Caco-2 (cell line): ENCODE results near the gene CHST9. TPM values are rescaled to one million over a fixed set of nuclear protein-coding genes. Genes with fewer than 3 reads are reported as not detected.

ENCODE experiments used
- BruUV-seq: library from RNA; stranded (reverse); fragments of 400-500 nt; replicated peaks from 2 replicates; lab custom pipeline; 2021; lab: Mats Ljungman, UMichigan
- CTCF ChIA-PET: fragments of 300-600 bp; sonication (Branson Sonifier 250); formaldehyde crosslinking; loops from one replicate; lab custom pipeline; 2022; ENCODE audit warnings: antibody characterized with exemption; lab: Charles Lee
- POLR2A ChIA-PET: fragments of 300-600 bp; sonication (Branson Sonifier 250); formaldehyde crosslinking; loops from one replicate; lab custom pipeline; 2022; ENCODE audit warnings: antibody characterized with exemption; lab: Charles Lee
- DNase-seq, 2 experiments: peaks; one replicate each; pipeline versions ENCODE4 v3.0.0 to v3.0.0-alpha.2; 2020 to 2022
- H3K27me3 ChIP-seq: replicated peaks from 2 replicates; pipeline ENCODE4 v1.6.0; 2011; ENCODE audit warnings: low read length; ENCODE audit not compliant: control insufficient read depth, insufficient read depth
- H3K36me3 ChIP-seq: 2 replicates; pipeline ENCODE4 v1.5.1; 2011; ENCODE audit warnings: low read length; ENCODE audit not compliant: control insufficient read depth, insufficient read depth
- H3K4me1 ChIP-seq: fragments of 250-450 bp; sonication (Bioruptor Pico); 2 replicates; pipeline ENCODE4 v1.5.1; 2020; ENCODE audit warnings: mild to moderate bottlenecking
- H3K4me3 ChIP-seq: 2 replicates; pipeline ENCODE4 v1.5.1; 2011; ENCODE audit warnings: low read depth, mild to moderate bottlenecking, control low read depth, low read length
- H3K9me3 ChIP-seq: fragments of 250-450 bp; sonication (Bioruptor Pico); 2 replicates; pipeline ENCODE4 v1.5.1; 2020; ENCODE audit warnings: mild to moderate bottlenecking, moderate library complexity
- H3K27ac Mint-ChIP-seq: one replicate; pipeline ENCODE4 v1.8.0; 2022; ENCODE audit warnings: mixed read lengths; ENCODE audit not compliant: unreplicated experiment
- H3K27me3 Mint-ChIP-seq: one replicate; pipeline ENCODE4 v1.8.0; 2022; ENCODE audit warnings: mixed read lengths; ENCODE audit not compliant: insufficient read depth, unreplicated experiment
- H3K36me3 Mint-ChIP-seq: one replicate; pipeline ENCODE4 v1.8.0; 2022; ENCODE audit warnings: mild to moderate bottlenecking, mixed read lengths; ENCODE audit not compliant: insufficient read depth, unreplicated experiment
- H3K4me1 Mint-ChIP-seq: one replicate; pipeline ENCODE4 v1.8.0; 2022; ENCODE audit warnings: low read depth, mixed read lengths; ENCODE audit not compliant: unreplicated experiment
- H3K4me3 Mint-ChIP-seq: one replicate; pipeline ENCODE4 v1.8.0; 2022; ENCODE audit warnings: mild to moderate bottlenecking, moderate library complexity, mixed read lengths; ENCODE audit not compliant: unreplicated experiment
- H3K9me3 Mint-ChIP-seq: one replicate; pipeline ENCODE4 v1.8.0; 2022; ENCODE audit warnings: mixed read lengths; ENCODE audit not compliant: unreplicated experiment
- CTCF ChIP-seq, 2 experiments: fragments of 200-600 bp in 1 of 2; IDR thresholded peaks; 1 replicate in 1 of 2; 2 replicates in 1 of 2; pipeline versions ENCODE4 v1.5.1 to v1.8.0; 2011 to 2022; ENCODE audit warnings: antibody characterized with exemption in 1 of 2, control low read depth in 1 of 2, inconsistent platforms in 1 of 2, low read depth in 1 of 2, low read length in 1 of 2, mild to moderate bottlenecking in 1 of 2, moderate library complexity in 1 of 2; ENCODE audit not compliant: insufficient read depth in 1 of 2, severe bottlenecking in 1 of 2, unreplicated experiment in 1 of 2
- intact Hi-C: fragments of 100-400 bp; cut with micrococcal nuclease; formaldehyde crosslinking; loops from one replicate; pipeline ENCODE4 v1.10.0; 2022; ENCODE audit not compliant: unreplicated experiment
- total RNA-seq: library from RNA; stranded (reverse); gene quantifications from 2 replicates; pipeline ENCODE4 v1.2.3, GENCODE V29; 2022

The CHST9 gene
- total RNA-seq, 1 experiment from 2014 or later = 26.5 TPM

GRCh38 chr18:27114842-27115241 is 70.3 kb downstream of the CHST9 start:
- no peak overlapping the region for H3K4me3 Mint-ChIP-seq

GRCh38 chr18:27113358-27113757 is 71.8 kb downstream of the CHST9 start:
- no peak overlapping the region for H3K27ac Mint-ChIP-seq
- intact Hi-C loops = no loop called here
- no peak overlapping the region for H3K4me3 Mint-ChIP-seq
- H3K4me3 ChIP-seq = no peak overlapping the region
- H3K36me3 Mint-ChIP-seq = no peaks in the 10 kb centered on the region
- no peak for DNase-seq
- H3K9me3 ChIP-seq = no peaks in the 10 kb centered on the region
- H3K9me3 Mint-ChIP-seq = no peaks in the 10 kb centered on the region
- H3K27me3 ChIP-seq = no peaks in the 10 kb centered on the region
- no TSS peak for BruUV-seq
- no peaks in the 10 kb centered on the region for H3K36me3 ChIP-seq
- H3K4me1 Mint-ChIP-seq = no peaks in the 10 kb centered on the region
- ChIA-PET CTCF (no interaction called here), POLR2A (no interaction called here)
- TF ChIP-seq CTCF (IDR thresholded peaks at IDR 0.05; ENCODE audit: insufficient read depth in 1 of 2, low read depth in 1 of 2, low read length in 1 of 2, severe bottlenecking in 1 of 2, unreplicated experiment in 1 of 2) = no peak
- H3K4me1 ChIP-seq = no peaks in the 10 kb centered on the region
- H3K27me3 Mint-ChIP-seq = no peaks in the 10 kb centered on the region

More at GRCh38 chr18:27114842-27115241, 70.3 kb downstream of the CHST9 start:
- intact Hi-C loops = no loop called here
- no peaks in the 10 kb centered on the region for H3K9me3 Mint-ChIP-seq
- no peaks in the 10 kb centered on the region for H3K4me1 Mint-ChIP-seq
- ChIA-PET CTCF (no interaction called here), POLR2A (no interaction called here)
- no peaks in the 10 kb centered on the region for H3K27me3 Mint-ChIP-seq
- no peak for TF ChIP-seq CTCF (IDR thresholded peaks at IDR 0.05; ENCODE audit: insufficient read depth in 1 of 2, low read depth in 1 of 2, low read length in 1 of 2, severe bottlenecking in 1 of 2, unreplicated experiment in 1 of 2)
- no TSS peak for BruUV-seq
- no peak for DNase-seq
- Histone ChIP-seq H3K36me3 (no peaks in the 10 kb centered on the region), H3K4me1 (no peaks in the 10 kb centered on the region), H3K9me3 (no peaks in the 10 kb centered on the region), H3K27me3 (no peaks in the 10 kb centered on the region), H3K4me3 (no peak overlapping the region)
- no peak overlapping the region for H3K27ac Mint-ChIP-seq
- no peaks in the 10 kb centered on the region for H3K36me3 Mint-ChIP-seq

GRCh38 chr18:27110319-27110718 is 74.8 kb downstream of the CHST9 start:
- Histone ChIP-seq H3K9me3 (no peaks in the 10 kb centered on the region), H3K4me3 (no peak overlapping the region), H3K36me3 (no peaks in the 10 kb centered on the region), H3K4me1 (no peaks in the 10 kb centered on the region), H3K27me3 (no peaks in the 10 kb centered on the region)
- no peak for TF ChIP-seq CTCF (IDR thresholded peaks at IDR 0.05; ENCODE audit: insufficient read depth in 1 of 2, low read depth in 1 of 2, low read length in 1 of 2, severe bottlenecking in 1 of 2, unreplicated experiment in 1 of 2)
- Mint-ChIP-seq H3K36me3 (no peaks in the 10 kb centered on the region), H3K4me3 (no peak overlapping the region), H3K27me3 (no peaks in the 10 kb centered on the region), H3K9me3 (no peaks in the 10 kb centered on the region), H3K27ac (no peak overlapping the region), H3K4me1 (no peaks in the 10 kb centered on the region)
- no peak for DNase-seq
- BruUV-seq = no TSS peak
- CTCF ChIA-PET = no interaction called here
- POLR2A ChIA-PET = no interaction called here
- intact Hi-C loops = no loop called here
